Measurements from ENCODE around the gene HMHB1. TPM values are rescaled to one million over a fixed set of nuclear protein-coding genes. Genes with fewer than 3 reads are reported as not detected.

The HMHB1 gene
- total RNA-seq, 1 experiment from 2014 or later: not detected

DNA sequence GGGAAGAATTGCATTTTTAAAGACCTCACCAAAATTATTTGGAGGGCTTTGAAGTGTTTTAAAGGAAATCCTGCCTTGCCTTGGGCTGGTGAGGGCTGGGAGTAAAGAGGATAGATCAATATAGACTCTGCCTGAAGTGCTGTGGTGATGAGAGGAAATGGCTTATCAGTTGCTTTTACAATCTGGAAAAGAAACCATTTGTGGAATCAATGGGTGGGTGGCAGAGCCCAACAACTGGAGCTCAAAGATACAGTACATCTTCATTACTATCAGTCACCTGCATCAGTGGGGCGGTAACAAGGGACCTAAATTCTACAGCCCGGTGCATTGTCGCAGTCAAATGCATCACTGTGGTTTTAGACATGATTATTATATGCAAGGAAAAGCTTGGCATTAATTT is 41.5 kb upstream of the HMHB1 start:
- Histone ChIP-seq H4K20me1 (ENCODE audit: control insufficient read depth, insufficient read depth, insufficient read length) (no peaks in the 10 kb centered on the region), H3K9ac (ENCODE audit: extremely low read depth, insufficient read length, low read length) (no peak overlapping the region), H4K5ac (ENCODE audit: insufficient read length, low read depth, low read length) (no peak overlapping the region), H3T11ph (ENCODE audit: low read length) (no peak overlapping the region), H2AFZ (ENCODE audit: low read length) (no peak overlapping the region), H3K9me3 (ENCODE audit: control insufficient read depth, low read depth, low read length) (no peaks in the 10 kb centered on the region), H2BK15ac (ENCODE audit: low read depth, low read length) (no peak overlapping the region), H4K8ac (replicated peaks; ENCODE audit: insufficient read length, low read depth, low read length) (no peak overlapping the region), H2BK12ac (ENCODE audit: insufficient read length, low read depth, low read length) (no peak overlapping the region), H3K23me2 (ENCODE audit: insufficient read length, low read depth, low read length, poor library complexity, severe bottlenecking) (no peaks in the 10 kb centered on the region), H3K79me1 (ENCODE audit: insufficient read depth, low read depth, low read length, poor library complexity, severe bottlenecking) (no peaks in the 10 kb centered on the region), H2BK120ac (ENCODE audit: low read depth, low read length, poor library complexity, severe bottlenecking) (no peak overlapping the region), H3K27ac (ENCODE audit: insufficient read length, low read depth, low read length) (no peak overlapping the region), H3K14ac (ENCODE audit: insufficient read depth, low read length) (no peak overlapping the region), H2AK5ac (ENCODE audit: insufficient read length, low read length) (no peak overlapping the region), H3K27me3 (ENCODE audit: insufficient read depth, low read length) (no peaks in the 10 kb centered on the region), H2BK20ac (ENCODE audit: low read depth, low read length, poor library complexity, severe bottlenecking) (no peak overlapping the region), H3K23ac (ENCODE audit: insufficient read length, low read depth, low read length) (no peak overlapping the region), H3K4me1 (ENCODE audit: insufficient read depth, low read length) (no peaks in the 10 kb centered on the region), H2BK5ac (ENCODE audit: insufficient read length, low read length) (no peak overlapping the region), H3K18ac (ENCODE audit: insufficient read length, low read depth, low read length) (no peak overlapping the region), H3K79me2 (ENCODE audit: insufficient read depth, low read length) (no peaks in the 10 kb centered on the region), H3K4me2 (ENCODE audit: insufficient read depth, insufficient read length, low read length) (no peak overlapping the region), H3K4ac (ENCODE audit: low read depth, low read length) (no peak overlapping the region), H3K56ac (ENCODE audit: insufficient read length, low read depth, low read length) (no peak overlapping the region), H4K91ac (ENCODE audit: insufficient read length, low read depth, low read length) (no peak overlapping the region)
- no peak for DNase-seq
- Mint-ChIP-seq H3K27me3 (ENCODE audit: low read depth) (no peaks in the 10 kb centered on the region; the same call in 1 of the 2 replicates), H3K9me3 (no peaks in the 10 kb centered on the region; a peak in 1 of 5 replicates), H3K4me3 (no peak overlapping the region), H3K4me1 (peaks cover 3 to 4% of the 10 kb centered on the region in 2 experiments; a peak in 2 of 4 replicates), H3K36me3 (ENCODE audit: insufficient read depth in 1 of 3, low read depth in 3 of 3) (no peaks in the 10 kb centered on the region), H3K27ac (no peak overlapping the region)
- TF ChIP-seq, protein P1, sequence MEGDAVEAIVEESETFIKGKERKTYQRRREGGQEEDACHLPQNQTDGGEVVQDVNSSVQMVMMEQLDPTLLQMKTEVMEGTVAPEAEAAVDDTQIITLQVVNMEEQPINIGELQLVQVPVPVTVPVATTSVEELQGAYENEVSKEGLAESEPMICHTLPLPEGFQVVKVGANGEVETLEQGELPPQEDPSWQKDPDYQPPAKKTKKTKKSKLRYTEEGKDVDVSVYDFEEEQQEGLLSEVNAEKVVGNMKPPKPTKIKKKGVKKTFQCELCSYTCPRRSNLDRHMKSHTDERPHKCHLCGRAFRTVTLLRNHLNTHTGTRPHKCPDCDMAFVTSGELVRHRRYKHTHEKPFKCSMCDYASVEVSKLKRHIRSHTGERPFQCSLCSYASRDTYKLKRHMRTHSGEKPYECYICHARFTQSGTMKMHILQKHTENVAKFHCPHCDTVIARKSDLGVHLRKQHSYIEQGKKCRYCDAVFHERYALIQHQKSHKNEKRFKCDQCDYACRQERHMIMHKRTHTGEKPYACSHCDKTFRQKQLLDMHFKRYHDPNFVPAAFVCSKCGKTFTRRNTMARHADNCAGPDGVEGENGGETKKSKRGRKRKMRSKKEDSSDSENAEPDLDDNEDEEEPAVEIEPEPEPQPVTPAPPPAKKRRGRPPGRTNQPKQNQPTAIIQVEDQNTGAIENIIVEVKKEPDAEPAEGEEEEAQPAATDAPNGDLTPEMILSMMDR (conservative IDR thresholded peaks at IDR 0.05): no peak
- no CpG with 5 or more reads among the region's 3 CpGs for WGBS (ENCODE audit: extremely low coverage, insufficient read length, low lambda C conversion rate)

Data from H9 (cell line).